ENCODE measurements around the gene ZNF576.

GRCh38 chr19:43620061-43621001 lies 23.9 kb downstream of the ZNF576 start:
- TF ChIP-seq ZFP3 (CRISPR knock-in tag; IDR thresholded peaks at IDR 0.05), result 0 out of 2 replicates have a peak, but pooled peaks have one; percentile 36
- TF ChIP-seq ZNF8 (CRISPR knock-in tag; IDR thresholded peaks at IDR 0.05), result no peak
- no peak for TF ChIP-seq BACH2 (CRISPR knock-in tag; IDR thresholded peaks at IDR 0.05; ENCODE audit: borderline replicate concordance)
- TF ChIP-seq TCF4 (CRISPR knock-in tag; IDR thresholded peaks at IDR 0.05; ENCODE audit: borderline replicate concordance), result no peak
- TF ChIP-seq ARNTL (CRISPR knock-in tag; IDR thresholded peaks at IDR 0.05; ENCODE audit: borderline replicate concordance, low read depth), result no peak
- TF ChIP-seq CREB5 (CRISPR knock-in tag; IDR thresholded peaks at IDR 0.05; ENCODE audit: low read depth), result no peak
- TF ChIP-seq ESRRG (CRISPR knock-in tag; IDR thresholded peaks at IDR 0.05), result no peak
- no peak for TF ChIP-seq TSHZ2 (CRISPR knock-in tag; IDR thresholded peaks at IDR 0.05)
